ENCODE data around the gene LLCFC1.

DNA sequence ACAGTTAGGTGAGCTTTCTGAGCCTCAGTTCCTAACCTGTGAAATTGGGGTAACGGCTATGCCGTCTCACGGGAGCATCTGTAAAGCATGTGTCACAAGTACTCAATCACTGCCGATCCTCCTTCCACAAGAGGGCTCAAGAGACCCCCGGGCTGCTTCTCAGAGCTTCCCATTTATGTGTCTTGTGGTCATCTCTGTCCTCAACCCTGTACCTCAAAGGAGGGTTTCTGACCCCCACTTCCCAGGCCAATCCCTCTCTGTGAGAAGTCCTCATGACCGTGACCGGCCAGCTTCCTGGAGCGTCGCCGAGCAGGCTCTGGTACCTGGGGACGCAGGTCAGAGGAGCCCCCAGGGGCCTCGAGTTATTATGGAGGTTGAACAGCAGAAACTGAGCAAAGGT lies 5.2 kb upstream of the LLCFC1 start:
- TF ChIP-seq, protein P1, sequence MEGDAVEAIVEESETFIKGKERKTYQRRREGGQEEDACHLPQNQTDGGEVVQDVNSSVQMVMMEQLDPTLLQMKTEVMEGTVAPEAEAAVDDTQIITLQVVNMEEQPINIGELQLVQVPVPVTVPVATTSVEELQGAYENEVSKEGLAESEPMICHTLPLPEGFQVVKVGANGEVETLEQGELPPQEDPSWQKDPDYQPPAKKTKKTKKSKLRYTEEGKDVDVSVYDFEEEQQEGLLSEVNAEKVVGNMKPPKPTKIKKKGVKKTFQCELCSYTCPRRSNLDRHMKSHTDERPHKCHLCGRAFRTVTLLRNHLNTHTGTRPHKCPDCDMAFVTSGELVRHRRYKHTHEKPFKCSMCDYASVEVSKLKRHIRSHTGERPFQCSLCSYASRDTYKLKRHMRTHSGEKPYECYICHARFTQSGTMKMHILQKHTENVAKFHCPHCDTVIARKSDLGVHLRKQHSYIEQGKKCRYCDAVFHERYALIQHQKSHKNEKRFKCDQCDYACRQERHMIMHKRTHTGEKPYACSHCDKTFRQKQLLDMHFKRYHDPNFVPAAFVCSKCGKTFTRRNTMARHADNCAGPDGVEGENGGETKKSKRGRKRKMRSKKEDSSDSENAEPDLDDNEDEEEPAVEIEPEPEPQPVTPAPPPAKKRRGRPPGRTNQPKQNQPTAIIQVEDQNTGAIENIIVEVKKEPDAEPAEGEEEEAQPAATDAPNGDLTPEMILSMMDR (IDR thresholded peaks at IDR 0.05): no peak
- TF ChIP-seq POLR2A (IDR thresholded peaks at IDR 0.05): no peak
